ENCODE data around the gene LONRF3.
"Not testable (repeated sequence)": the region's sequence is repeated elsewhere in the genome, so short reads cannot be mapped to it uniquely, and the experiment has no call there.

Gene LONRF3

DNA sequence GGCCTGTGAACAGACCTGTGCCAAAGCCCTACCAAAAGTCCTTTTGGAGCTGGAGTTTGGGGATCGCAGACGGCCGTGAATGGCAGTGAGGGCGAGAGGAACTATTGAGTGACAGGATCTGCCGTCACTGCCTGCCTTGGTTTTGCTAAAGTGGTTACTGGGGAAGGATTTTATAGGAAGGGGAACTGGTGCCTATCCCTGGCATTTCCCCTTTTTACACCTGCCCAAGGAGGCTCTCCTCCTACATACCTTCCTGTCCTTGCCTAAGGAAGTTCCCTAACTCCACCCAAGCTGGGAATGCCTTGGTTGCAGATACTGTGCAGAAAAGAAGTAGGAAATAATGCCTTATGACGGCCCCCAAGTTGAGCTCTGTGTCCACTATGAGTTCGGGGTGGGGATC lies 14.5 kb downstream of the LONRF3 start:
- no peak for DNase-seq

GRCh38 chrX:118989886-118990285 lies 15.5 kb downstream of the LONRF3 start:
- no peak for DNase-seq

DNA sequence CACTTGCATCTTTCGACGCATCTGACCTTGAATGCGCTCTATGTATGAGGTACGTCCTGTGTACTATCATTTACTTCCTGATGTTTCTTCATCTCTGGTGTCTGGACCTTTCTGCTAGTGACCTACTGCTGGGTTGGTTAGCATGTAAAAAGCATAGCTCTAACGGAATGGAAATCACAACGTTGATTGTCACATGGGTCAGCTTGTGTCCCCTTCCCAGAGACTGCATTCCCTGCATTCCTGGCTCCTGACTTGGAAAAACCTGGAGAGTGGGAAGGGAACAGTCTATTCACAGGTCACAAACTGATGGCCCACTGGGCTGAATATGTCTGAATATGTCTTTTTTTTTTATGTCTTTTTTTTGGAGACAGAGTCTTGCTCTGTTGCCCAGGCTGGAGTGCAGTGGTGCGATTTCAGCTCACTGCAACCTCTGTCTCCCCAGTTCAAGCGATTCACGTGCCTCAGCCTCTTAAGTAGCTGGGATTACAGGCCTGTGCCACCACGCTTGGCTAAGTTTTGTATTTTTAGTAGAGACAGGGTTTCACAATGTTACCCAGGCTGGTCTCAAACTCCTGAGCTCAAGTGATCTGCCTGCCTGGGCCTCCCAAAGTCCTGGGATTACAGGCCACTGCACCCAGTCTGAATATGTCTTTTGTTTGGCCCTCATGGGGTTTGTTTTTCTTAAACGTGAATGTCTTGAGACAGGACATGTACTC lies 16.3 kb downstream of the LONRF3 start:
- DNase-seq = no peak

DNA sequence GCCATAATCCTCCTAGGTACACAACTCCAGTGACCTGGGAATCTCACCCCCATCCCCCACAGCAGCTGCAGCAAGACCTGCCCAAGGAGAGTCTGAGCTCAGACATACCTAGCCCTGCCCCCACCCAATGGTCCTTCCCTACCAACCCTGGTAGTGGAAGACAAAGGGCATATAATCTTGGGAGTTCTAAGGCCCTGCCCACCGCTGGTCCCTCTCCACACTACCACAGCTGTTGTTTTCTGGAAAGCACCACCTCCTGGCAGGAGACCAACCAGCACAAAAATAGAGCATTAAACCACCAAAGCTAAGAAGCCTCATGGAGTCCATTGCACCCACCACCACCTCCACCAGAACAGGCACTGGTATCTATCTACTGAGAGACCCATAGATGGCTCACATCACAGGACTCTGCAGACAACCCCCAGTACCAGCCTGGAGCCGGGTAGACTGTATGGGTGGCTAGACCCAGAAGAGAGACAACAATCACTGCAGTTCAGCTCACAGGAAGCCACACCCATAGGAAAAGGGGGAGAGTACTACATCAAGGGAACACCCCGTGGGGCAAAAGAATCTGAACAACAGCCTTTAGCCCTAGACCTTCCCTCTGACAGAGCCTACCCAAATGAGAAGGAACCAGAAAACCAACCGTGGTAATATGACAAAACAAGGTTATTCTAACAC lies 18.2 kb downstream of the LONRF3 start:
- peak; percentile 19 for DNase-seq

GRCh38 chrX:119003462-119003861 lies 29.0 kb downstream of the LONRF3 start:
- DNase-seq = no peak

DNA sequence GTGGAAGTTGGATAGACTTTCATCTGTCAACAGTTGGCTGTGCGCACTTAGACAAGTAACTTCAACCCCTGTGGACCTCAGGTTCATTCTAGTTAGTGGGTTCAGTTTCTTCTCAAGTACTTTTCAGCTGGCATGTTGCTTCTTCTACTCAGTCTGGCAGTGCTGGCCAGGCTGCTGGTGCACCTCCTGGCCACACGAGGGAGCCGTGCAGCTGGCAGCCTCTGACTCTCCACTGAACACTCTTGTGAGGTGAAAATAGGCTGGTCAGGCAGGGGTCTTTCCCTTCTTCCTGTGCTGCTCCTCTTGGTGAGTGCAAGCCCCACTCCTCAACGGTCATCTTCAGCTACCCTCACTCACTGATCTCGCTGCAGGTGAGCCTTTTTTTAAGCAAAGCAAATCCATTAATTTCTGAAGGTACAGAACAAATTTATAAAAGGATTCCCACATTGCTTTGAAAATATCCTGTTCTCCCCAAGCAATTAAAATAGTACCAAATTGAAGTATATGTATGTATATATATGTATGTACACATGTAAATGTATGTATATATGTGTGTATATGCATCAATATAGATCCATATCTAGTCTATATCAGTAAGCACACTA lies 30.6 kb downstream of the LONRF3 start:
- DNase-seq = peak; percentile 43

DNA sequence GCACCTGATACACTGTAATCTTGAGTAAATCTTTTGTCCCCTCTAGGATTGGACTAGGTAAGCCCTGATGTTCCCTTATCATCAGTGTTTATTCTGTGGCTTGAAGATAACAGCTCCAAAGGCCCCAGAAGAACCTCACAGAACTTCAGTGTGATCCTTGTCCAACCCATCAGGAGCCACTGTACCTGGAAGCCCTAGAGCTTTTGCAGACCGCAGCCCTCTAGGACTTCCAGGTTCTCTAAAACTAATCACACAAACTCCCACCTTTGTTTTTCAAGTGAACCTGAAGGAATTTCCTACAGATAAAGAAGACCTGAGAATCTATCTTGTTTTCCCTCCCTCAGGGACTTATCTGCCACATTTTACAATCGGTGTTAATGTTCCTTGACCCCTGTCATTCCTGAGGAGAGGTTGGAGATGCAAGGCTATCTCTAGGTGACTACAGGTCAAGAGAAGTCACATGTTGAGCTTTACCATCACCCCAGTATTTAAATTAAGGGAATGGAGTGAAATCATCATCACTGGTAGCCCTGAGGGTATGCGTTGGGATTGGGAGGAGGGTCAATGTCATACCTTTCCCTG lies 32.9 kb downstream of the LONRF3 start:
- no peak for DNase-seq

GRCh38 chrX:119008110-119008744 lies 33.8 kb downstream of the LONRF3 start:
- DNase-seq = peak; percentile 29

DNA sequence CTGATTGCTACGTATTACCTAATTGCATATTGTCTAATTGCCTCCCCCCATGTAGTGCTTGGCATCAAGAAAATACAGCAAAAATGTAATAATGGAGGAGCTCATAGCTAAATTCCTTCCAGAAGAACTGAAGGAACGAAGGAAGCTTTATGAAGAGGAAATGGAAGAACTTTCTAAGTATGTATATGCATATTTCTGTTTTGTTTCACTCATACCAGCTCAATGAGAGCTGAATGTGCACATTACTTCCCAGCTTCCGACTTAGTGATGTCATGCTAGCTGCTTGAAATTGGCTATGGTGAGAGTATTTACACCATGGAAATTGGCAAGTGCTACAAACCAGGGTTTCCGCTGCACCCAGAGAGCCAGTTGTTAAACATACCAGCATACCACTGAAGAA lies 34.7 kb downstream of the LONRF3 start:
- DNase-seq = no peak

GRCh38 chrX:119010491-119010890 lies 36.1 kb downstream of the LONRF3 start:
- no peak for DNase-seq

DNA sequence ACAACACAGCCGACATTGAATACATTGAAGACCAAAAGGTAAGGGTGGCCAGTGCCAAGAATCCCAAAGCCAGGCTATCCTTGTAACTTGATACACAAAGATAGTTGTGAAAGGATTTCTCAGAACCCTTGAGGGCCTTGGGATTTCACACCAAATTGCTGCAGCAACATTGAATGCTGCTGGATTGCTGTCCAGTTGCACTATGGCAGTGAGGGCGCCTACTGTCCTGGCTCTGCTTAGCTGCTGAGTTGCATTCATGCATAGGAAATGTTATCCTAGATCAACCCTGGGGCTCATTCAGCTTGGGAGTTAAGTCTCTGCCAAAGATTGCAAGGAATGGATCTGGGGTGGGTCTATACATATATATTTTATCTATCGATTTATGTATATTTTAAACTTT lies 38.7 kb downstream of the LONRF3 start:
- no peak for DNase-seq

DNA sequence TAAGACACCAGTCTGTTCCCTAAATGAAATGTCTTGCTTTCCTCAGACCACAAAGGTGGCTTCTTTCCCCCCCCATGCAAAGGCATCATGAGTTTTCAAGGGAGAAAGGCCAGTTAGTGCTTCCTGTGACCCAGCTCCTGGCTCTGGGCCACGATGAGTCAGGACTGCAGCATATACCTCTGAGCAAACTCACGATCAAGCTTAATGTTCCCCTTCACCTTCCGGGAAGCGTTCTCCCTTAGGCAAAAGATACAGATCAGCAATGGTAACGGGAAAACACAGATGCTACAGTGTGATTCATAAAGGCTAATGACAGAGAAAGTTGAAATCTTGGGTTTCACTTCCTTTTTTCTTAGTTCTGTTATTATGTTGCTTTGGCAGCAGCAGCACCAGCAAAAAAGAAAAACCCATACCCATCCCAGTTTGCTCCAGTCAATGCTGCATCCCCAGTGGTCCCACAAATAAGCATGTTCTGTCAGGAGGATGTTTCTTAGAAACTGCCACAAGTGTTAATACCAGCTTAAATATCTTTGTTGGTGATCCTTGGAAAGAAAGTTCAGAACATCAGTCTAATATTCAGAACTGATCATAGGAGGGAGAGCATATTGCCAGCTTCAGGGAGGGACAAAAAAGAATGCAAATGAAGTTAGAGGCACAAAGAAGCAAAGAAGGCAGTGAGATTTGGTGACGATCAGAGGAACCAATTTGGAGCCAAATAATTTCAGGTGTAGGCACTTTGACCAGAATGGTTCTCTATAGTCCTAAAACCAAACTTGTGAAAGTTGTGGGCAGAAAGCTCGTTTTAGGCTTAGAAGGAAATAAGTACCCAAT lies 41.2 kb downstream of the LONRF3 start:
- peak; percentile 21 for DNase-seq

DNA sequence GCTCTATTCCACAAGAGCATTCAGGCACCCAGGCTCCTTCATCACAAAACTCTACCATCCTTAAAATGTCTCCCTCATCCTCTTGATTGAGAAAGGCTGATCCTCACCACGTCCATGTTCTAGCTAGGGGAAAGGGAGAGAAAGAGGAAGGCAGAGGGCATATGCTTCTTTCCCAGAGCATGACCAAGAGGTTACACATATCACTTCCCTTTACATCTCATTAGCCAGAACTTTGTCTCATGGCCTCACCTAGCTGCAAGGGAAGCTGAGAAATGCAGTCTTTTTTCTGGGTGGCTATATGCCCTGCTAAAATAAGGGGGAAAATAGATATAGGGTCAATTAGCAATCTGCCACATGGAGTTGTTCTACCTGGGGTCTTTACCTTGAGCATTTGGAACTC lies 42.7 kb downstream of the LONRF3 start:
- no peak for DNase-seq

- DNase-seq = no peak
Observed at GRCh38 chrX:119025900-119026299, 51.5 kb downstream of the LONRF3 start.

GRCh38 chrX:119026344-119026743 lies 51.9 kb downstream of the LONRF3 start:
- DNase-seq = not testable (repeated sequence)

DNA sequence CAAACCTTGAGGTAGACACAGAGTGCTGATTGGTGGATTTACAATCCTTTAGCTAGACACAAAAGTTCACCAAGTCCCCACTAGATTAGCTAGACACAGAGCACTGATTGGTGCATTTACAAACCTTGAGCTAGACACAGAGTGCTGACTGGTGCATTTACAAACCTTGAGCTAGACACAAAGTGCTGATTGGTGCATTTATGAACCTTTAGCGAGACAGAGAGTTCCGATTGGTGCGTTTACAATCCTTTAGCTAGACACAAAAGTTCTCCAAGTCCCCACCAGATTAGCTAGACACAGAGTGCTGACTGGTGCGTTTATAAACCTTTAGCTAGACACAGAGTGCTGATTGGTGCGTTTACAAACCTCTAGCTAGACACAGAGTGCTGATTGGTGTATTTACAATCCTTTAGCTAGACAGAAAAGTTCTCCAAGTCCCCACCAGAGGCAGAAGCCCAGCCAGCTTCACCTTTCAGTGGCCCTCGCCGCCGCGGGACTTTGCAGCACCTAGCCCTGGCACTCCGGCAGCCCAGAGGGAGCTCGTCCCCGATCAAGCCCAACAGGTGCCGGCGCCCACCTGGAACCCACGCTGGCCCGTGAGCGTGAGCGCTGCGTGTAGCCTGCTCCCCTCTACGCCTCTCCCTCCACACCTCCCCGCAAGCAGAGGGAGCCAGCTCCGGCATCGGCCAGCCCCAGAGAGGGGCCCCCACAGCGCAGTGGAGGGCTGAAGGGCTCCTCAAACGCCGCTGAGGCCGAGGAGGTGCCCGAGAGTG lies 53.7 kb downstream of the LONRF3 start:
- not testable (repeated sequence) for DNase-seq

- DNase-seq = no peak
Observed at GRCh38 chrX:119028733-119029330, 54.4 kb downstream of the LONRF3 start.

- DNase-seq = not testable (repeated sequence)
Observed at GRCh38 chrX:119029656-119030055, 55.2 kb downstream of the LONRF3 start.

DNA sequence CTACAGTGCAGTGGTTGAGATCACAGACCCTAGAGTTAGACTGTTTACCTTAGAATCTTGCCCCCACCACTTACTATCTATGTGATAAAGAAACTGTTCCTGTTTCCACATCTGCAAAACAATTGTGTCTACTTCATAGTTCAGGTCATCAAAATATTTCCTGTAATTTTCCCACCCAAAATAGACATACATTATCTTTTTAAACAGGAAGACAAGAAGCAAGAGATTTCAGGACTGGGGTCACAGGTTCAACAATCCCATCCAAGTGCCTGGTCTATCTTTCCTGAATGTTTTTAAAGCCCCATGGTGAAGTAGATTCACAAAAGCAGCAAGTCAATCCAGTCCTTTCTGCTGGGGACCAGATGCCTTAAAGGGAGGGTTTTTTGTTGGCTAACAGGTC lies 56.6 kb downstream of the LONRF3 start:
- no peak for DNase-seq

GRCh38 chrX:119036107-119037029 lies 62.0 kb downstream of the LONRF3 start:
- DNase-seq = no peak
